Body of pancreas (tissue), 4 donors: ENCODE measurements around the gene ARHGAP6.

Source experiments
- CTCF ChIP-seq, 7 experiments: fragments of 450-650 bp in 4 of 7; fragments of 200-600 bp in 3 of 7; sonication (generic) in 3 of 7; IDR thresholded peaks; one replicate each; pipeline ENCODE4 v1.5.1; 2016 to 2019; ENCODE audit warnings: antibody characterized with exemption in 7 of 7
- POLR2A ChIP-seq, 3 donors: fragments of 450-650 bp; IDR thresholded peaks; one replicate each; pipeline ENCODE4 v1.6.1; 2016; ENCODE audit warnings: antibody characterized with exemption in 3 of 3, mild to moderate bottlenecking in 2 of 3

DNA sequence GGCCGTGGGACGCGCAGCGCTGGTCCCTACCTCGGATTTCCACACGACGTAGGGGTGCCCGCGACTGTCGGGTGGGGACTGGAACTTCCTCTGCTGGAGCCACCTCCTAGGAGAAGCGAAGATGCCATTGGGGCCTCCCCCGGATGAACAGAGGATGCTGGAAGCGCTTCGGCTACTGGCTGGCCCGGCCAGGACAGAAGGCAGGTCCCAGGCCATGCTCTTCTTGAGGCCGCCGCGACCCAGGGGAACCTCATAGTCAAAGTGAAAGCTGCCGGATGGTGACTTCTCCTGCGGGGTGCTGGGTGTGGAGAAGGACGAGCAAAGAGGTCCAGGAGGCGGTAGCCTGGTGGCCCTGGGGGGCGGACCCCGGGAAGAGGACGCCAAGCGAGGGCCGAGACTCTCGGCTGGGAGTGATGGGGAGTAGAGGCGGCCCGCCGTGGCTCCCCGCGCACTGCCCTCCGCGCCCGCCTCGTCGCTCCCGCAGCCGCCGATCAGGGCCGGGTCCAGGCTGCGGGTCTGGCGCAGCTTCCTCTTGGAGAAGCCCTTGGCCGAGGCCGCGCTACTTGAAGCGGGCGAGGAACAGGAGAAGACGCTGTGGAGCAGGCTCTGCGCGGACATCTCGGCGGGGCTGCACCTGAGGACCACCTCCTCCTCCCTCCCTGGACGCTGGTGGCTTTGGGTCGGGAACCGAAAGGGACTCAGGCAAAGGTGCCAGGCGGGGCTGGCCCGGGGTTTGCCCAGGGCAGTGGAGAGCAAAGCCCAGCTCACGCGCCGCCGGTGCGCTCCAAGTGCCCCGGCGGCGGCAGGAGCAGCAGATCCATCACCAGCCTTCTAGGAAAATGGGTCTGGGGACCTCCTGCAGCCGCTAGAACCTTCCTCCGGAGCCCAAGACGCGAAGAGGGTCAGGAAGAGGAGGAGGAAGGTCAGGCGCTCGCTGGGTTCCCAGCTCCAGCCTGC is 1.2 kb downstream of the ARHGAP6 start:
- no peak for TF ChIP-seq CTCF (IDR thresholded peaks at IDR 0.05)
- TF ChIP-seq POLR2A (IDR thresholded peaks at IDR 0.05), result no peak
